ENCODE measurements around the gene OR5K3.
"Not testable (repeated sequence)": the region's sequence is repeated elsewhere in the genome, so short reads cannot be mapped to it uniquely, and the experiment has no call there.

OR5K3 gene, protein sequence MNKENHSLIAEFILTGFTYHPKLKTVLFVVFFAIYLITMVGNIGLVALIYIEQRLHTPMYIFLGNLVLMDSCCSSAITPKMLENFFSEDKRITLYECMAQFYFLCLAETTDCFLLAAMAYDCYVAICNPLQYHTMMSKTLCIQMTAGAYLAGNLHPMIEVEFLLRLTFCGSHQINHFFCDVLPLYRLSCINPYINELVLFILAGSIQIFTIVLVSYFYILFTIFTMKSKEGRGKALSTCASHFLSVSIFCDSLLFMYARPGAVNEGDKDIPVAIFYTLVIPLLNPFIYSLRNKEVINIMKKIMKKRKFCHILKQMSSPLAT

DNA sequence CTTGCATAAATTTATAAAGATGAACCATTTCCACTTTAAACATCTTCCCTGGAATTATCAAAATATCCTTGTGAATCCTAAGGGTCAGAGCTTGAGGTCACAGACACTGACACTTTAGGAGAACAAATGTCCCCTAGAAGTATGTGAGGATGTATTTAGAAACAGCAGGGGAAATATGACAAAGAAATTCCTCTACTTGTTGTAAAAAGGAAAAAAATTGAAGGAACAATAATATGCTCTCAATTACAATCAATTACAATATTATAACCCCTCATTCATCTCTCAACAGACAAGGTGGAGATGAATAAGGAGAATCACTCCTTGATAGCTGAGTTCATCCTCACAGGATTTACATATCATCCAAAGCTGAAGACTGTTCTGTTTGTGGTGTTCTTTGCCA is at the start of gene OR5K3:
TSS of gene OR5K3 (plus strand) at position 301 of the 400 bp plus-strand sequence. CDS start at position 301, 0 bp downstream.
- DNase-seq = no peak

DNA sequence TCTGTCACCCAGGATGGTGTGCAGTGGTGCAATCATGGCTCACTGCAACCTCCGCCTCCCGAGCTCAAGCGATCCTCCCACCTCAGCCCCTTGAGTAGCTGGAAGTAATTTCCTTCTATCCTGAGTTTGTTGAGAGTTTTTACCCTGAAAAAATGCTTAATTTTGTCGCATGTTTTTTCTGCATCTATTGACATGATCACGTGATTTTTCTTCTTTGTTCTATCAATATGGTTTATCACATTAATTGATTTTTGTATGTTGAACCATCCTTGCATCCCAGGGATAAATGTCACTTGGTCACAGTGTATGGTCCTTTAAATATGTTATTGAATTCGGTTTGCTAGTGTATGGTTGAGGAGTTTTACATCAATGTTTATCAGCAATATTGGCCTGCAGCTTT is 48.7 kb upstream of the OR5K3 start:
- no peak for DNase-seq

DNA sequence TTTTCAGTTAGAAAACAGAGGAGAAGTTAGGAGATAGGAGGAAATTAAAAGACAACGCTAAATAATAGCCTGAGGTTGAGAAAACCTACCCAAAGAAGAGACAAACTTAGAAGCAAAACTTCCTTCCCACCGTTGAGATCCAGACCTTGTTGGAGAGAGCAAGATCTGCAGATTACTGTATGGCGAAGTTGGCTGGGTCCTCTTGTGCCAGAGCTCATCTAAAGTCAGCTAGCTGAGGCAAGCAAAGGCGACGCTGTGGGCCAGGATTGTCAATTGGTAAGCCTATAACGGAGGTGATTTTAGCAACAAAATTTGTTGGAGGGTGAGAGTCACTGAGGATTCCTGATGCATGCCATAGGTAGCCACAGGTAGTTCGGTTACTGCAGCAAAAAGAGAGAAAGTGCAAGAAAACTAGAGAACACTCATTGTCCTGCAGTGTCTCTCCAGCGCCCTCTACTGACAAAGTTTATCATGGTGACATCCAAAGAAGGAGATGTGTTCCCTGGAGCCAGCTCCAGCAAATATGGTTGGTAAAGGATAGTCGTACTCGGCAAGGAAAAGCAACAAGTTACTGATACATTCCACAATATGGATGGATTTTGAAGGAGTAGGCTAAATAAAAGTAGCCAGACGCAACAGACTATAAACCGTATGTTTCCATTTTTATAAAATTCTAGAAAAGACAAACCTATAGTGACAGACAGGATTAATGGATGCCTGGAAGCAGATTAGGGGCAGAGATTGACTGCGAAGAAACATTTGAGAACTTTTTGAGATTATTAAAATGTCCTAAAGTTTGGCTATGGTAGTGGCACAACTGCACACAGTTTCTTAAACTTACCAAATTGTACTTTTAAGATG is 46.6 kb upstream of the OR5K3 start:
- peak; percentile 18 to 36 for DNase-seq

DNA sequence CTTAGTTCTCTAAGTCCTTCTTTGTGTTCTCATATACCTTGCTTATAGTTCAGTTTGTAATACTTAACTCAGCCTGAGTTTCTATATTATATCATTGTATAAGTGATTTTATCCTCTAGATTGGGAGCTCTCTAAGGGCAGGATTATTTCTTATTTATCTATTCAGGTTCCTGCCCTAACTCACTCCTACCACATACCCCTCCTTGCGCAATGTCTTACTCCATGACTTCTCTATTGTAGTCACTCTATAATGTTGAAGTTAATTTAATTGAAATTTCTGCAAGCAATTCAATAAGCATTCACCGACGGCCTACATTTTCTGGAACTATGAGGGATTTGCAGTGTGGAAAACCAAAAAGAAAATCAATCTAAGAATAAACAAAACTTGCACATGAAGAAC is 40.4 kb upstream of the OR5K3 start:
- DNase-seq = no peak

DNA sequence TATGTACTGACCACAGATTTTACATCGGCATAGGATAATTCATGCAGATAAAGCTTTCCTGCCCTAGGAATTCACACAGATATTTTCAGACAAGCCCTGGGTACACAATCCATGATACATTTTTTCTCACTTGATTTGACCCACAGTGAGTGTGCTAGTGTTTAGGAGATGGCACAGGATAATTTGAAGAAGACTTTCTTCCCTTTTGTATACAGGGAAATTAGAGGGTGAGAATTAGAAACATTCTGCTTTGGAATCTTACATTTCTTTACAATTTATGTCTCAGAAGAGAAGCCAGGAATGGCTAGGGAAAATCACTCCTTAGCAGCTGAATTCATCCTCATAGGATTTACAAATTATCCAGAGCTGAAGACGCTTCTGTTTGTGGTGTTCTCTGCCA is 36.9 kb upstream of the OR5K3 start, which contains the start of gene OR5K4:
TSS of gene OR5K4 (plus strand) at position 301 of the 400 bp plus-strand sequence. CDS start at position 301, 0 bp downstream.
- DNase-seq = no peak

DNA sequence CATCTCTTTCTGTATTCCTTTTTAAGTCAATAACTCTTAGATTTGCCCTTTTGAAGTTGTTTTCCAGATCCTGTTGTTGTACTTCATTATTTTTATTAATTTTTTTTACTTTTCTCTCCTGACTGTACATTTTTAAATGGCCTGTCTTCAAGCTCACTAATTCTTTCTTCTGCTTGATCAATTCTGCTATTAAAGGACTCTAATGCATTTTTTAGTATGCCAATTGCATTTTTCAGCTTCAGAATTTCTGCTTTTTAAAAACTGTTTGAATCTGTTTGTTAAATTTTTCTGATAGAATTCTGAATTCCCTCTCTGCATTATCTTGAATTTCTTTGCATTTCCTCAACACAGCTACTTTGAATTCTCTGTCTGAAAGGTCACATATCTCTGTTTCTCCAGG is 31.2 kb upstream of the OR5K3 start:
- no peak for DNase-seq

DNA sequence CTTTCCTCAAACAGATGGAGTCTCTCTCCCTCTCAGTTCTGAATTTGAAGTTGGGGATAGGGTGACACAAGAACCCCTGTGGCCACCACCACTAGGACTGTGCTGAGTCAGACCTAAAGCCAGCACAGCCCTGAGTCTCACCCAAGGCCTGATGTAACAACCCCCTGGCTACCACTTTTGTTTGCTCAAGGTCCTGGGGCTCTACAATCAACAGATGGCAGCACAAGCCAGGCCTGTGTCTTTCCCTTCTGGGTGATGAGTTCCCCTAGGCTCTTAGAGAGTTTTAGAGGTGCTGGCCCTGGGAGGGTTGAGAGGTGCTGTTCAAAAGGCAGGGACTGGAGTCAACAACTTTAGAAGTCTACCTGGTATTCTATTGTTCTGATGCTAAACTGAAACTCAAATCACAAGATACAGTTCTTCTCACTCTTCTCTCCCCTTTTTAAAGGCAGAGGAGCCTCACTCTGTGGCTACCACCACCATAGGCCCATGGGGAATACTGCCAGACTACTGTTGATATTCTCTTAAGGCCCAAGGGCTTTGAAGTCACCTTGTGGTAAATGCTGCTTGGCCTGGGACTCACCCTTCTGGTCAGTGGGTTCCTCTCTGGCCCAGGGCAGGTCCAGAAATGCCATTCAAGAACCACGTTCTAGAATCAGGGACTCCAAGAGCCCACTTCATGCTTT is 30.3 kb upstream of the OR5K3 start:
- DNase-seq = peak in 1 of 2 donors; percentile 5

DNA sequence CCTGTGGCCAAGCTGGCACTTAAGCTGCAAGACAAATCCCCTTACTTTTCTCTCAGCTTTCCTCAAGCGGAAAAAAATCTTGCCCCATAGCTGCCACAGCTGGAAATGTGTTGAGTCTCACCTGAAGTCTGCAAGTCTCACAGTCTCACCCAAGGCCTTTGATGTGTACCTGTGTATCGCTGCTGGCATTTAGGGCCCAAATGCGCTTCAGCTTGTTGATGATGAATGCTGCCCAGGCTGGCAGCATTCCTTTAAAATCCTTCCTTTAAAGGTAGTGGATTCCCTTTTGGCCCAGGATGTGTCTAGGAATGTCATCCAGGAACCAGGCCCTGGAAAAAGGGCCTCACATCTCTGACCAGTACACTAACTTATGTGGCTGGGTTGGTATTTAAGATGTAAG is 29.8 kb upstream of the OR5K3 start:
- no peak for DNase-seq

DNA sequence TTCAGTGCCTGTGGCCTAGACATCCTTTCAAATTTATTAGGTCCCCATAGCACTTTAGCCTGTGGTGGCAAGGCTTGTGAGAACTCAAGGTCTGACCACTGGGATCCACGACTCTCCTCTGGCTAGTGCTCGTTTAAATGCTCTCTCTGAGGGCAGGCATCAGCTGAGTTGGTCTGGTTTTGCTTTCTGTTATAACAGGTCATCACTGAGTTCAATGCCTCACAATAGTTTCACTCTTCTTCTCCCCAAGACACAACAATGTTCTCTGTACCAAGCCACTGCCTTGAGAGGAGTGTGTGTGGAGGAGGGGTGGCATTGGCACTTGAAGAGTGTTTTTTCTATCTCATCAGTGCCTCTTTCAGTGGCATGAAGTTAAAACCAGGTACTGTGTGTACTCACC is 29.2 kb upstream of the OR5K3 start:
- DNase-seq = no peak

DNA sequence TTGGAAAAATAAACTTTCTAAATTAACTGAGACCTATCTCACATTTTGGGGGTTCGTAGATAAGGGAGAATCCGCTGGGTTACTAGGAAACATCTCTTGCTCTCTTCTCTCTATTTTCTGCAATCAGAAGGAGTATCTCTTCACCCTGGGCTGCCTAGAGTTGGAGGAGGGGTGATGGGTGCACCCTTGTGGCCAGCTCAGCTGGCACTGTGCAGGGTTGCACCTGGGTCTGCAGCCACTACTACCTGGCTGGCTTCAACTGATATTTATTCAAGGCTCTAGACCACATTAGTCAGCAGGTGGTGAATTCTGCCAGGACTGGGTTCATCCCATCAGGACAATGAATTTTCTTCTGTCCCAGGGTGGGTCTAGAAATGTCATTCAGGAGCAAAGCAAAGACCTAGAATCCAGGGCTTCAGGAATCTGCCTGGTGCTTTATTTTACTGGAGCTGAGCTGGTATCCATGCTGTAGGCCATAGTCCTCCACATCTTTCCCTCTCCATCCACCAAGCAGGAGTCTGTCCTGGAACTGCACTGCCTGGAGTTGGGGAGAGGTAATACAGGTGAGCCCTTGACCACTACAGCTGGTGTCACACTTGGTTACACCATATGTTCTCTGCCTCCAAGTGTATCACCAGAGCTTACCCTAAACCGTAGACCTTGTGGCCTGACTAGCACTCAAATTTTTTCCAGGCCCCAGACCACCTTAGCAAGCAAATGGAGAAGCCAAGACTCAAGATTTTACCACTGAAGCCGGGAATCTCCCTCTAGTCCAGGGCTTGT is 22.8 kb upstream of the OR5K3 start:
- no peak for DNase-seq

DNA sequence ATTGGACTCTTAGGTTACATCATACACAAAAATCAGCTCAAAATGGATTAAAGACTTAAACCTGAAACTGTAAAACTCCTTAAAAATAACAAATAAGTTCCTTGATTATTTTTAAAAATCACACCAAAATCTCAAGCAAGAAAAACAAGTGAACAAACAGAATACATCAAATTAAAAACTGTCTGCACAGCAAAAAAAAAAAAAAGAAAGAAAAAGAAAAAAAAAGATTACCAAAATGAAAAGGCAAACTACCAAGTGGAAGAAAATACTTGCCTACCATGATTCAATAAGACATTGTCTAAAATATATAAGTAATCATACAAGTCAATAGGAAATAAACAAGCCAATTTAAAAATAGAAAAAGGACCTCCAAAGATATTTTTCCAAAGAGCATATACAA is 19.3 kb upstream of the OR5K3 start:
- no peak for DNase-seq

DNA sequence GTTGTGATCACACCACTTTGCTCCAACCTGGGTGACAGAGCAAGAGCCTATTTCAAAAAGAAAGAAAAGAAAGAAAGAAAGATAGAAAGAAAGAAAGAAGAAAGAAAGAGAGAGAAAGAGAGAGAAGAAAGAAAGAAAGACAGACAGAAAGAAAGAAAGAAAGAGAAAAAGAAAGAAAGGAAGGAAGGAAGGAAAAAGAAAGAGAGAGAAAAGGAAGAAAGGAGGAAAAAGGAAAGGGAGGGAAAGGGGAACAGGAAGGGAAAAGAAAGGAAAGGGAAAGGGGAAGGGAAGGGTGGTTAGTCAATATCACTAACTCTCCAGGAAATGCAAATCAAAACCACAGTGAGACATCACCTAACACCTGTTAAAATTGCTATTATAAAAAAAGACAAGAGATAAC is 18.6 kb upstream of the OR5K3 start:
- DNase-seq = no peak

DNA sequence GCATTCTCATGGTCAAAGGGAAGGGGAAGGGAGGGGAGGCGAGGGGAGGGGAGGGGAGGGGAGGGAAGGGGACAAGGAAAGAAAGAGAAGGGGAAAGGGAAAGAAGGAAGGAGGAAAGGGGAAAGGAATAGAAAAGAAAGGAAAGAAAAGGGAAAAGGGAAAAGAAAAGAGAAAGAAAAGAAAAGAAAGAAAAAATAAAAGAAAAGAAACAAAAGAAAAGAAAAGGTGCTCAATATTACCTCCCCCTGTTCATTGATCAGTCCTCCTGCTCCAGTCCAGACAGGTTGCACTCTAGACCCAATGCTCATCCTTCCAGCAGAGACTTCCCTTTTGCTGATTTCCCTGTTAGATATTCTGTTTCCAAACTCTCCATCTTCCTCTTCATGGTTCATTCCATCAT is 18.0 kb upstream of the OR5K3 start:
- DNase-seq = no peak

DNA sequence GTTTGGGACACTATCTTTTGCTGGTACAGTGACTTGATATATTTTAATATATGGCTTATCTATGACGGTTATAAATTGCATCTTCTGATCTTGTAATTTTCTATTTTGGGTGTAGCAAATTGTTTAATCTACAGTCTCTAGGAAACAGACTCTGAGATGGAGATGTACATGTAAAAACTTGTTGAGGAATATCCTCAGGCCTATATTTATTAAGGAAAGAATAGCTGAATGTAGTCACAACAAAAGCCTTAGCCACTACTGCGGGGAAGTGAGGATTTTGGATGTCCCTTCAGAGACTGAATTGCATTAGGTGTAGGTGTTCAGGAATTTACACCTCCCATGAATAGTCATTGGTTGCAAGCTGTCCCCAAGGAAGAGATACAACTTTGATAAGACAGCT is 13.8 kb upstream of the OR5K3 start:
- no peak for DNase-seq

DNA sequence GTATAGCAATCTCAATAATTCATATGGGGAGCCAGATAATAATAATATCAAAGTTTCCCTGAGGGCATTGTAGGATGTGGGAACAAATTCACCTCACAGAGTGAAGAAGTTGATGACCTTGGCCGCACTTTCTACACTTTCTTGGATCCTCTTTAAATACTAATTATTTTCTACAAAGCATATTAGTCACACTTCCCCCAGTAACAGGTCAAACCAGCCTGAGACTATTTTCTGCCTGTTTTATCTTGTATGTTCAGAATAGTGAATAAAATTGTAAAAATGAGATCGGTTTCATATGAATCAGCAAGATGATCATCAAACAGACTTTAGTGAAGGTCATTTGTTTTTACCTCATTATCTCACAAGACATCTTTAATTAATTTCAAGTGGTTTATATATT is 2.3 kb upstream of the OR5K3 start:
- no peak for DNase-seq

DNA sequence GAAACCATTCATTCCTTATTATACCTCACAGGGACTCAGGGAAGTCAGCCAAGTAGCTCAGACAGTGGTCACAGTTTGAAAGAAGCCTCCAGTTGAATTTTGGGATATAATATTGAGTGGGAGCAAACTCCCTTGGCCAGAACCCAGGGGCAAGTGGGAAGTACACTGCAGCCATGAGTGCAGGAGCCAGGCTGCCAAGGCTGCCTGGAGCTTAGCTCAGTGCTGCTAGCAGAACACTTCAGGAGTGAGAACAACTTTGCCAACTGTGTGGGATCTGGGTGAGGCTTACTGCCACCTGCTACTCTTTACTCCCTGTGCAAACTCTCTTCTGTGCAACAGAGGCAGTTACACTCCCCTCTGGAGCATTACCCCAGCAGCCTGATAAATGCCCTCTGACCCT is 4.6 kb downstream of the OR5K3 start:
- no peak for DNase-seq

DNA sequence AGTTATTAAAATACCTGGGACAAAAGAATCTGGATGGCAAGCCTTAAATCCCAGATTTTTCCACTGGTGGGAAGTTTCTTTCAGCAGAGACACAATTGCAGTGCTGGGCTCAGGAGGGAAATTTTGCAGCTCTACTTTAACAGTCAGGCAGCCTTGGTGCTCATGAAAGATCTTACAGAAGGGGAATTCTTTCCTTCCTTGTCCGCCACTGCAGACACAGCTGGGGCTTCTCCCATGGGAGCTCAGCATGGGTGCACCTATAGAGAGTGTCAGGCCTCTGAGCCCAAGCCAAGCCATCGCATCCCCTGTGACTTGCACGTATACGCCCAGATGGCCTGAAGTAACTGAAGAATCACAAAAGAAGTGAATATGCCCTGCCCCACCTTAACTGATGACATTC is 6.0 kb downstream of the OR5K3 start:
- not testable (repeated sequence) for DNase-seq

DNA sequence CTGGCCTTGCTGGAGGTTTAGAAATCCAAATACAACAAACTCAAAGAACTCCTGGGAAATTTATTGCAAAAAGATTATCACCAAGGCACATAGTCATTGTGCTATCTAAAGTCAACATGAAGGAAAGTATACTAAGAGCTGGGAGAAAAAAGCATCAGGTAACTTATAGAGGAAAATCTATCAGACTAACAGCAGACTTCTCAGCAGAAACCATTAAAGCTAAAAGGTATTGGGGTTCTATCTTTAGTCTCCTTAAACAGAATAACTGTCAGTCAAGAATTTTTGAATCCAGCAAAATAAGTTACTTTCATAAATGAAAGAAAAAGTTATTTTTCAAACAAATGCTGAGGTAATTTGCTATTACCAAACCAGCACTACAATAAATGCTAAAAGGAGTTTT is 8.0 kb downstream of the OR5K3 start:
- no peak for DNase-seq

DNA sequence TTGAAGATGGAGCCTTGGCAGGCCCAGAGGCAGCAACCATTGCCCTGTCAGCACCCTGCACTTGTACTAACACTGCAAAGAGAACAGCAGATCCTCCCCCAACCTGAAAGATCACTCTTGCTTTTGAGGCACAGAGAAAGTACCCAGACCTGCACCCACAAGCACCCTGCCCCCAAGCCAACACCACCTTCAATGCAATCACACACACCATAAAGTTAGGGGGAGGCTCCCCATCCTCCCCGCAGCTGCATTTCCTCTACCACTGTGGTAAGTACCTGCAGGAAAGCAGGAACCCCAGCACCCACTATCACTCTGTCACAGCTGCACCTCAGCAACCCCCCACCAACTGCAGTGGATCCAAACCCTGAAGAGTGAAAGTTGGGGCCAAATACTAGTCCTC is 12.0 kb downstream of the OR5K3 start:
- no peak for DNase-seq

DNA sequence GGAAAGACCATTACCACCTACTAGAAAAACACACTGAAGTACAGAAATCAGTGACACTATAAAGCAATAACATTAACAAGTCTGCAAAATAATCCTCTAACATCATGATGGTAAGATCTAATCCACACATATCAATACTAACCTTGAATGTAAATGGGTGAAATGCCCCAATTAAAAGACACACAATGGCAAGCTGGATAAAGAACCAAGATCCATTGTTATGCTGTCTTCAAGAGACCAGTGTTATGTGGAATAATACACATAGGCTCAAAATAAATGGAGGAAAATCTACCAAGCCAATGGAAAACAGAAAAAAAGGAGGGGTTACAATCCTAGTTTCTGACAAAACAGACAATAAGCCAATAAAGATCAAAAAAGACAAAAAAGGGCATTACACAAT is 13.5 kb downstream of the OR5K3 start:
- DNase-seq = no peak

DNA sequence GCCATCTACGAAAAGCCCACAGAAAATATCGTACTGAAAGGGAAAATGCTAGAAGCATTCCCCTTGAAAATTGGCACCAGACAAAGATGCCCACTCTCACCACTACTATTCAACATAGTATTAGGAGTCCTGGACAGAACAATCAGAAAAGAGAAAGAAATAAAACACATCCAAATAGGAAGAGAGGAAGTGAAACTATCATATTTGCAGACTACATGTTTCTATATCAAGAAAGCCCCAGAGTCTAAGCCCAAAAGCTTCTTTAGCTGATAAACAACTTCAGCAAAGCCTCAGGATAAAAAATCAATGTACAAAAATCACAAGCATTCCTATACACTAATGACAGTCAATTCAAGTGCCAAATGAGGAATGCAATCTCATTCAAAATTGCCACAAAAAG is 15.6 kb downstream of the OR5K3 start:
- DNase-seq = no peak

DNA sequence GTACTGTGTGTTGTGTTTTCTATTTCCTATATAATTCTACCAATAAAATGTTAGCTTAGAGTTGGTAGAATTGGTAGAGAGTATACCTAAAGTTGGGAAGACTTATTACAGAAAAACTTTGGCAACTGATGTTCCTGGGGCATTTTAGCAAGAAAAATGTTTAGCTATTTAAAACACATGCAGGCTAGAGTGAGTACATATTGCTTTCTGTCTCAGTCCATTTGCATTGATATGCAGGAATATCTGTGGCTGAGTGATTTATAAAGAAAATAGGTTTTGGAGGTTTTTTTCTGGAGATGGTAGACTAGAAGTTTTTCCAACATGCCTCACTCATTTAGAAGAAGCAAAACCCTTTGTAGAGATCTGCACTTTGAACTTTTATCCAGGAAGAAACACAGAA is 42.1 kb downstream of the OR5K3 start:
- DNase-seq = no peak

DNA sequence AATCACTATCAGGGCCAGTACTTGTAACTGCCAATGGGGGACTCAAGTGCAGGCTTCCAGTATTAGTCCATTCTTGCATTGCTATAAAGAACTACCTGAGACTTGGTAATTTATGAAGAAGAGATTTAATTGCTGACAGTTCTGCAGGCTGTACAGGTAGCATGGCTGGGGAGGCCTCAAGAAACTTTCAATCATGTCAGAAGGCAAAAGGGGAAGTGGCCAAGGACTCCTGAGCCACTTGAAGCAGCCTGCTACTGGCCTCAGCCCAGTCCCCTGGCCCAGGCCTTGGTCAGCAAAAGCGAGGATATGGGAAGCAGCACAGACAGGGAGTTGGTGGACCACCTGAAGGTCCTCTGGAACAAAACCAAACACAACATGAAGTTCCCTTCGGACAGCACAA is 43.3 kb downstream of the OR5K3 start:
- no peak for DNase-seq
